ENCODE measurements around the gene SINHCAF.
"Not testable (repeated sequence)": the region's sequence is repeated elsewhere in the genome, so short reads cannot be mapped to it uniquely, and the experiment has no call there.

Gene SINHCAF

GRCh38 chr12:31260840-31261239, 65.1 kb downstream of the SINHCAF start:
- DNase-seq = no peak

DNA sequence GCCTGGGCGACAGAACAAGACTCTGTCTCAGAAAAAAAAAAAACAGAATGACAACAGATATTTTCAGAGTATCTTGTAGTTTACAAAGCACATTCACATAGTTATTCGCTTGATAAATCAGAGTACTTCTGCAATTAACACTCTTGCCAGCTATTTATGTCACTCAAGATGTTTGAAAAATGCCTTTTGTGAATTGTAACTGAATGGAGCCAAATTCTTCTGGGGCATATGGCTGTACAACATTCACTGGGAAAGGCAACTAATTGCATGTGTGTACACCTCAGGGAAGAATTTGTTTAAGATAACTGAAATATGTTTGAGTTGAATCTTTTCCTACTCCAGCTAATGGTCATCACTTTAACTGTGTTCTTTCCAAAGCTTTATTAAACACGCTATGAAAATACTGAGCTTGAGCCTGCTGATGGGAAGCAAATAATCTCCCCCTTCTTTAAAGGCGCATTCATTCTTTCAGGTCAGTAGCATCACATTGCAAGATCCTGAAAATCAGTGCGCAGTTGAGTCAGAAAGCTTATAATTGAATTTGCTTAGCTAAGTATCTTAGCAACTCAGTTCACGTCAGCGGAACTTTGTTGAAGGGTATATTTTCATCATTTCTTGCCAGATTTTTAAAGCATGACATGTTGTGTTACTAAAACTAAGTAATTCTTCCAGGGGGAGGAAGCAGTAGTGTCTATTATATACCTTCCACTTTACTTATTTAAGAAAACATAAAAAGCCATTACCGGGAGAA, 66.6 kb downstream of the SINHCAF start:
- no peak for DNase-seq

- DNase-seq = no peak
Measured at GRCh38 chr12:31257784-31258183, 68.2 kb downstream of the SINHCAF start.

DNA sequence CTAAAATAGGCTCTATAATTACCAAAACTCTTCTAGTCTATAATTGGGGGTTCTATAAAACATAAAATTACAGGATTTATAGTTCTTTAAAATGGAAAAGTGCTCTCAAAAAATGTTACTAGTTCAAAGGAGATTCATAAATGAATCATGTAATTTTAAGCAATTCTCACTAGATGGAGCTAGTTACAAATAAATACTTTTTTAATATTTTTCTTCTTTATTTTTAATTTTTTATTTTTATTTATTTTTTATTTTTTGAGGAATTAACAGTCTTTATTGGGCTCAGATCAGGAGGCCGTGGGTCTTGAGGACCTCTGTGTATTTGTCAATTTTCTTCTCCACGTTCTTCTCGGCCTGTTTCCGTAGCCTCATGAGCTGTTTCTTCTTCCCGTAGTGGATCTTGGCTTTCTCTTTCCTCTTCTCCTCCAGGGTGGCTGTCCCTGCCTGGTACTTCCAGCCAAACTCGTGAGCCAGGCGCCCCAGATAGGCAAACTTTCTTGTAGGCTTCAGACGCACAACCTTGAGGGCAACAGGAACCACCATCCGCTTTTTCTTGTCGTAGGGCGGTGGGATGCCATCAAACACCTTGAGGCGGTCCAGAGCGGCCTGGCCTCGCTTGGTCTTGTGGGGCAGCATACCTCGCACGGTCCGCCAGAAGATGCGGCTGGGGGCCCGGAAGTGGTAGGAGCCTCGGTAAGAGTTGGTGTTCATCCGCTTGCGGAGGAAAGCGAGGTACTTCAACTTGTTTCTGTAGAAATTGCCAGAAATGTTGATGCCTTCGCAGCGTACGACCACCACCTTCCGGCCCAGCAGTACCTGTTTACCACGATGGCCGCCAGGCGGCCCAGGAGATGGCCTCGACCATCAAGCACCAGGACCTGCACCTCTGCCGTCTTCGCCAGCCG, 74.0 kb downstream of the SINHCAF start:
- DNase-seq = not testable (repeated sequence)

GRCh38 chr12:31250179-31250578, 75.8 kb downstream of the SINHCAF start:
- DNase-seq = no peak

- DNase-seq = no peak
Measured at GRCh38 chr12:31249356-31249755, 76.6 kb downstream of the SINHCAF start.

- DNase-seq = no peak
Measured at GRCh38 chr12:31248815-31249214, 77.1 kb downstream of the SINHCAF start.

GRCh38 chr12:31248337-31248736, 77.6 kb downstream of the SINHCAF start:
- no peak for DNase-seq

DNA sequence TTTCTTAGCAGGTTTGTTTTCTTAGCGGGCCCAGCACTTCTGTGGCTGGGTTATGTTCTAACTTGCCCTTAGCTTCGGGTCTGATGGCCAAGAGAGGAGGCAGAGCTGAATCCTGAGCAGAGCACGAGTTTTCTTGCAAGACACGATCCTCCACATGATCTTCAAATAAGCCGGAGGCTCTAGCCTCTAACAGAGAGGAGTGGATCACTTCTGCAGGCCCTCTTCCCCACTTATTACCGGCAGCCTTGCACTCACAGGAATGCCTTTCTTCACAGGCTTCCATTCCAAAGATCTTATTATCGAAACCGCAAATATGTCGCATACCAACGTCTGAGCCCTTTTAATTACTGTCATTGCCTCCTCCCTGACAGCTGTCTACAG, 79.5 kb downstream of the SINHCAF start:
- no peak for DNase-seq

DNA sequence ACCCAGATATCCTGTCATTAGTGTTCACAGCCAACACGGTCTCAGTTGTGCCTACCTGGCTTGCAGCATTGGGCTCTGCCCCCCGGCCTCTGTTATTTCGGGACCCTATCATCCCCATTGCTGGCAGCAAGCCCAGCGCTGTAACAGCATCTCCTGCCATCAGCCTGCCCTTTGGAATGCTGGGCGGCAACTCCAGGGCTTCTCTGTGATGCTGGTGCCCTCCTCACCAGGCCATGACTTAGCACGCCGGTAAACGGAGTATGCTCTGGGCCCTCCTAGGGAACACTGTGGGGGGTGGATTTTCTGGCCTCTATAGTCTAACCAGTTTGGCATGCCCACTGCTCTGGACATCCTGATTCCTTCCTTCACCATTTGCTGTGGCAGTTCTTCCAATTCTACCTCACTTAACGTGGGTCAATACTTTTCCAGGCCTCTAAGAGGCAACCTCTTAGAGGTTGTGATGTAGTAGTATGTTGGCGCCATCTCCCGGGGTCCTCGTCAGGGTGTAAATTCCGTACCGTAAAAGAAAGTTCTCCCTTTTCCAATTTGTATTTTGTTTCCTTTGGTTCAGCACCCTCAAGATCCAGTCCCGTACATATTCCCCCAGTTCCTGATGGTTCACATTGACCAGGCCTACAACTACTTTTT, 80.0 kb downstream of the SINHCAF start:
- DNase-seq = no peak

- not testable (repeated sequence) for DNase-seq
Measured at GRCh38 chr12:31242418-31242817, 83.5 kb downstream of the SINHCAF start.

- DNase-seq = peak; percentile 66
Measured at GRCh38 chr12:31238764-31239387, 87.1 kb downstream of the SINHCAF start.

DNA sequence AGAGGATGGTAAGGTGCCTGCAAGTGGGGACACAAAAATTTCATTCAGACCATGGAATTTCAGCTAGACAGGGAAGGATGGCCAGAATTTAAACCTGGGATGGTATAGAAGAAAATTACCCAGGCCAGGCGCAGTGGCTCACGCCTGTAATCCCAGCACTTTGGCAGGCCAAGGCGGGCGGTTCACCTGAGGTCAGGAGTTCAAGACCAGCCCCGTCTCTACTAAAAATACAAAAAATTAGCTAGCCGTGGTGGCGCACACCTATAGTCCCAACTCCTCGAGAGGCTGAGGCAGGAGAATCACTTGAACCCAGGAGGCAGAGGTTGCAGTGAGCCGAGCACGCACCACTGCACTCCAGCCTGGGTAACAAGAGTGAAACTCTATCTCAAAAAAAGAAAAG, 87.6 kb downstream of the SINHCAF start:
- DNase-seq = not testable (repeated sequence)

DNA sequence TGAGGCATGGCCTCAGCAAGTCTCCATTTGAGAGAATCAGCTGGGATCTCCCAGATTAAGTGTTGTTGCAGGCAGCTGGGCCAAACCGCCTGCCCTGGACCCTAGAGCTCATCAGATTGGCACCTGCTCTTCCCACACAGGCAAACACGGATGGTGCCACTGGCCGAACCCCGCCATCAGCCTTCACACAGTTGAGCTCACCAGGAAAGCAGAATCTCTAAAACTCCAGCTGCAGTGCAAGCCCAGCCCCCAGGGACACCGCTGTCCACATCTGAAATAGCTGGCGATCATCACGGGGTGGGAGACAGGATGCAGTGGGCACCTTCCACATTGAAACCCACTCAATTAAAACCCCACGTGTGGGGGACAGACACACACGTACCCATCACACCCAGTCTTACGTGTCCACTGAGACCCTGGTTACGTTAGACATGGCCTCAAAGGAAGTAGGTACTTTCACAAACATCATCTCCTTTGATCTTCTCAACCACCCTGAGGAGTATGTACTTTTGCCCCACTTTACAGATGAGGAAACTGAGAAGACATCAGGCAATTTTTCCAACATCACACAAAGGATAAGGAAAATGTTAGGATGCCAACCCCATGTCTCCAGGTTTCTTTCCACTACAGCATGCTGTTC, 88.8 kb downstream of the SINHCAF start:
- no peak for DNase-seq

- DNase-seq = no peak
Measured at GRCh38 chr12:31235868-31236395, 90.0 kb downstream of the SINHCAF start.

DNA sequence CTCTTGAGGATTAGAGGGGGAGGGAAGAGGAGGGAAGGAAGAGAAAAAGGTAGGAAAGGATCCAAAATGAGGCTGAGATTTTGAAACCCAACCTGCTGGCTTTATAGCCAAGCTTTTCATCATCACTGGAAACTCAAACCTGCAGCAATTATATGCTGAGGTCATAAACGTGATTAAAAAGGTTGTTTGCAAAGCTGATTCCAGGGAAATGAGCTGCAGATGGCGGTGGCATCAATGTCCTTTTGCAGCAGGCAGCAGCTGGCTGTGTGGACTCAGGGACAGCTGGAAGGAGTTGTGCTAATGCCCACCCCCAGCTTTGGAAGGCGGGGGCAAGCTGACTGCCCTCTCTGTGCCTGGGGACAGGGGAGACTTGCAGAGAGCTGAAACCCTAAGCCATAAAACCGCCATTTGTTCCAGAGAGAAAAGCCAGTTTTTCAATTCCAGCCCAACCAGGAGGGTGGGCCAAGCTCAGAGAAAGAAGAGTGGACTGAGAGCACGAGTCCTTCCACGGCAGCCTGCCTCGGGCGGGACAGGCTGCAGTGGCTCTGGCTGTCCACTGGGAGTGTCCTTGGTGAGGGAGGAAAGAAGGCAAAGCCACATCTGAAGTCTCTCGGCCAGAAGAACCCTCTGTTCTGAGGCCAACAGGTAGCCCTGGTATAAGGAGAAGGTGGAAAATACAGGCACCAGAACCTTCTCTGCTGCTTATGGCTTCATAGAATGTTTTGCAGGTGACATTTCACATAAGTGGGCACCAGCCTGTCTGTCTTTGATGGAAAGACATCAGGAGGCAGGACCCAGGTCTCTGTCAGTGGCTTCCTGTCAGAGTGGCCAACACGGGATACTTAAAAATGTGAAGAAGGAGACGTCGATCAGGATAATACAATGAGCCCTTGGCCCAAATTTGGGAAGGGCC, 90.7 kb downstream of the SINHCAF start:
- no peak for DNase-seq

GRCh38 chr12:31234053-31234840, 91.7 kb downstream of the SINHCAF start:
- DNase-seq = no peak

GRCh38 chr12:31233061-31233730, 92.8 kb downstream of the SINHCAF start:
- no peak for DNase-seq

- no peak for DNase-seq
Measured at GRCh38 chr12:31232361-31232965, 93.5 kb downstream of the SINHCAF start.

Measured in stimulated activated CD4-positive, alpha-beta T cell treated with anti-CD3 and anti-CD28 coated beads, Interleukin-4, amount 100 ng/mL, for 24 hours (primary cell).